ENCODE data around the gene GPR153. TPM values are rescaled to one million over a fixed set of nuclear protein-coding genes. Genes with fewer than 3 reads are reported as not detected.
A peak's percentile ranks its signal among the peaks of the same experiment; 100 is the strongest.

The GPR153 gene
- total and polyA plus RNA-seq, 2 of the 8 experiments (the other 6 are each of a cell fraction or from before 2014, with no cell fraction given), result 5.7 to 8.1 TPM

DNA sequence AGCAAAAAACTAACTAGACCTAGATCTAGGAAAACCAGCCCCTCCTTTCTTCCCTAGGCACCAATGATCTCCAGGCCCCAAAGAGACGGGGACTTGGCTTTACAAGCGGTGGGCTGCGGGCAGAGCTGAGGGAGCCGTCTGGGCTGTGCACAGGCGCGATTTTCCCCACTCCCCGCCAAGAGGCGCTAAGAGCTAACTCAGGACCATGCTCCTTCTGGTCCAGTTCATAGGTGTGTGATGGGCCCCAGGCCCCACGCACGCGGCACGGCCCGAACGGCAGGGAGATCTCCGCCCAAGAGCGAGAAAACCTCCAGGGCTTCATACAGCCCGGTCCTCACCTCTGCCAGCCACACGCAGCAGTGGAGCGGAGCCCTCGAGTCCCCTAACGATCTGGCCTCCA is 7.5 kb upstream of the GPR153 start:
- Histone ChIP-seq H2BK15ac (ENCODE audit: low read length) (no peak overlapping the region), H4K20me1 (replicated peaks in 1 of 2; ENCODE audit: control insufficient read depth in 1 of 2, insufficient read depth in 2 of 2, low read length in 2 of 2) (peaks cover 5 to 24% of the 10 kb centered on the region in 2 experiments), H3K14ac (ENCODE audit: insufficient read length) (no peak overlapping the region), H3K4me1 (replicated peaks in 1 of 4; ENCODE audit: control insufficient read depth in 3 of 4, insufficient read depth in 4 of 4, low read length in 3 of 4) (peaks cover 0 to 10% (median 6%) of the 10 kb centered on the region in 4 experiments; a peak in 6 of 7 replicates), H3K27ac (ENCODE audit: low read depth, low read length) (no peak overlapping the region), H2BK5ac (ENCODE audit: low read depth, low read length) (no peak overlapping the region), H2AFZ (ENCODE audit: low read length) (no peak overlapping the region), H4K8ac (ENCODE audit: extremely low read depth, insufficient read depth, low read length) (no peak overlapping the region), H2AK5ac (ENCODE audit: low read depth, low read length) (no peak overlapping the region), H2BK12ac (ENCODE audit: low read depth, low read length) (no peak overlapping the region), H3K79me1 (ENCODE audit: low read depth, low read length) (no peaks in the 10 kb centered on the region), H3K36me3 (ENCODE audit: control insufficient read depth in 2 of 4, insufficient read depth in 4 of 4, low read length in 3 of 4) (no peaks in the 10 kb centered on the region), H2BK20ac (ENCODE audit: low read length) (no peak overlapping the region), H3K27me3 (replicated peaks in 1 of 4; ENCODE audit: control insufficient read depth in 3 of 4, extremely low read depth in 1 of 4, insufficient read depth in 3 of 4, low read length in 3 of 4) (no peaks in the 10 kb centered on the region; a peak in 1 of 7 replicates), H2BK120ac (replicated peaks; ENCODE audit: low read depth, low read length) (no peak overlapping the region), H3K9ac (replicated peaks in 1 of 4; ENCODE audit: extremely low read depth in 1 of 4, low read depth in 3 of 4, low read length in 3 of 4) (no peak overlapping the region), H3K4ac (replicated peaks; ENCODE audit: insufficient read length, low read depth, low read length) (no peak overlapping the region), H3K23ac (ENCODE audit: insufficient read length) (no peak overlapping the region), H3K23me2 (ENCODE audit: low read depth, low read length) (no peaks in the 10 kb centered on the region), H3K4me2 (ENCODE audit: insufficient read depth in 1 of 2, low read depth in 2 of 2, low read length in 2 of 2) (no peak overlapping the region), H4K91ac (replicated peaks; ENCODE audit: insufficient read length, low read length) (no peak overlapping the region), H3K18ac (ENCODE audit: extremely low read depth, low read length) (no peak overlapping the region), H4K5ac (ENCODE audit: insufficient read length, low read depth, low read length) (no peak overlapping the region), H3K56ac (replicated peaks; ENCODE audit: insufficient read length, low read depth, low read length) (no peak overlapping the region), H3K79me2 (ENCODE audit: control insufficient read depth in 1 of 2, insufficient read depth in 2 of 2, low read length in 2 of 2) (no peaks in the 10 kb centered on the region), H3K4me3 (ENCODE audit: extremely low read depth in 1 of 4, insufficient read depth in 2 of 4, low read depth in 3 of 4, low read length in 4 of 4) (no peak overlapping the region), H3K9me3 (ENCODE audit: insufficient read depth in 2 of 2, low read depth in 1 of 2, low read length in 1 of 2) (no peaks in the 10 kb centered on the region)
- WGBS, 2 experiments (ENCODE audit: extremely low coverage in 1 of 2, insufficient coverage in 1 of 2, insufficient read length in 1 of 2, insufficient replicate concordance in 2 of 2, low coverage in 1 of 2, low lambda C conversion rate in 2 of 2, missing lambda C conversion rate in 1 of 2), result 77% methylated on average over 21 of the region's 21 CpGs; no CpG with 5 or more reads in 1 of the 2 experiments
- POLR2A ChIA-PET (ENCODE audit: partially characterized antibody), result interaction anchor here (0.8 kb wide), 1 partner anchor 23 kb away, joined by 3 read pairs; no protein-coding TSS in a partner anchor
- TF ChIP-seq SUZ12 (IDR thresholded peaks at IDR 0.05; ENCODE audit: low read length), result no peak
- peak; percentile 68 to 76 for TF ChIP-seq RAD21 (IDR thresholded peaks at IDR 0.05 in 1 of 2, conservative IDR thresholded peaks at IDR 0.05 in 1 of 2; ENCODE audit: low read depth in 2 of 2, low read length in 2 of 2)
- TF ChIP-seq JUN (IDR thresholded peaks at IDR 0.05; ENCODE audit: low read depth, low read length), result no peak
- peak; percentile 24; the same call in 1 of the 2 replicates for TF ChIP-seq GABPA (IDR thresholded peaks at IDR 0.05; ENCODE audit: borderline replicate concordance, insufficient read depth, low read length)
- TF ChIP-seq, protein P1, sequence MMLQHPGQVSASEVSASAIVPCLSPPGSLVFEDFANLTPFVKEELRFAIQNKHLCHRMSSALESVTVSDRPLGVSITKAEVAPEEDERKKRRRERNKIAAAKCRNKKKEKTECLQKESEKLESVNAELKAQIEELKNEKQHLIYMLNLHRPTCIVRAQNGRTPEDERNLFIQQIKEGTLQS (IDR thresholded peaks at IDR 0.05; ENCODE audit: insufficient read depth, low read depth, low read length), result no peak
- TF ChIP-seq, protein P2, sequence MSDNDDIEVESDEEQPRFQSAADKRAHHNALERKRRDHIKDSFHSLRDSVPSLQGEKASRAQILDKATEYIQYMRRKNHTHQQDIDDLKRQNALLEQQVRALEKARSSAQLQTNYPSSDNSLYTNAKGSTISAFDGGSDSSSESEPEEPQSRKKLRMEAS (IDR thresholded peaks at IDR 0.05), result peak; percentile 66
- no peak for TF ChIP-seq ZNF274 (IDR thresholded peaks at IDR 0.05; ENCODE audit: borderline replicate concordance, extremely low read depth, low read length)
- TF ChIP-seq EGR1 (IDR thresholded peaks at IDR 0.05; ENCODE audit: borderline replicate concordance, low read depth, low read length), result no peak
- peak in 2 of 3 experiments; percentile 58 to 59; a peak in 3 of 4 replicates for TF ChIP-seq CTCF (IDR thresholded peaks at IDR 0.05; ENCODE audit: control extremely low read depth in 1 of 3, insufficient read depth in 1 of 3, low read depth in 1 of 3, low read length in 3 of 3)
- FAIRE-seq (no peak), DNase-seq (ENCODE audit: low read depth in 1 of 2, low spot score in 2 of 2) (no peak)
- CTCF ChIA-PET (ENCODE audit: partially characterized antibody), result interaction anchor here (0.8 to 7.0 kb wide), 23 partner anchors 8 to 227 kb away, joined by 3 to 51 read pairs (median 5); no protein-coding TSS in a partner anchor

All from H1 (cell line).